Activated CD4-positive, CD25-positive, alpha-beta regulatory T cell treated with anti-CD3 and anti-CD28 coated beads, Interleukin-2, amount 50 U/mL, for 16 hours (primary cell): Measurements from ENCODE around the gene VAMP1.
"Not testable (repeated sequence)": the region's sequence is repeated elsewhere in the genome, so short reads cannot be mapped to it uniquely, and the experiment has no call there.

ENCODE experiments used
- DNase-seq: peaks from one replicate; pipeline ENCODE4 v3.0.0-alpha.2; 2020; ENCODE audit warnings: low read depth, low spot score

Gene VAMP1

DNA sequence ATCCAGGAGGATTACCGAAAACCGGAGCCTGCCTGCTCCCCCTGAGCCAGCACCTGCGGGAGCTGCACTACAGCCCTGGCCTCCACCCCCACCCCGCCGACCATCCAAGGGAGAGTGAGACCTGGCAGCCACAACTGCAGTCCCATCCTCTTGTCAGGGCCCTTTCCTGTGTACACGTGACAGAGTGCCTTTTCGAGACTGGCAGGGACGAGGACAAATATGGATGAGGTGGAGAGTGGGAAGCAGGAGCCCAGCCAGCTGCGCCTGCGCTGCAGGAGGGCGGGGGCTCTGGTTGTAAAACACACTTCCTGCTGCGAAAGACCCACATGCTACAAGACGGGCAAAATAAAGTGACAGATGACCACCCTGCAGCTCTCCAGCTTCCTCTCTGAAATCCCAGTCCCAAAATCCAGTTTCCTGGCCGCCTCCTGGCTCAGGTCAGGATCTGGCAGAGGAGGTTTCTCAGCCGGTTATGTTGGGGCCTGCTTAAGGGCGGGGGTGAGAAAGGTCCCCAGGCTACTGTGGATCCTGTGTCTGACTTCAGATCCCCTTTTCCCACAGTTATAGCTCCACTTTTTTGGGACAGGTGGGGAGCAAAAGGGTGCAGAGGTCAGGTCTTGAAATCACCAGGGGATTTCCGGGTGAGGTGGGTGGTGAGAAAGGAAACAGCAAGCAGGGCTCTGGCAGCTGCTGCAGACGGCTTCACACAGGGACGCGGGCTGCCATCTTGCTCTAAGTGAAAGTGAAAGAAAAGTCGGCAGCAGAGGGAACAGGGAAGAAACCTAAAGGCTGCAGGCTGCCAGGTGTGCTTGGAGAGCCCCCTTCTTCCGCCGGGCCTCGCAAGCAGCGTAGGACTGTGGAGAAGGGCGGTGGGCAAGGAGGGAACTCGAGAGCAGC is 18.9 kb downstream of the VAMP1 start, which contains the start of gene TAPBPL:
Gene TAPBPL, plus strand, starts transcription at position 695 of the 897 bp plus-strand sequence. CDS start 207 bp downstream, outside the sequence.
- peak; percentile 67 for DNase-seq

DNA sequence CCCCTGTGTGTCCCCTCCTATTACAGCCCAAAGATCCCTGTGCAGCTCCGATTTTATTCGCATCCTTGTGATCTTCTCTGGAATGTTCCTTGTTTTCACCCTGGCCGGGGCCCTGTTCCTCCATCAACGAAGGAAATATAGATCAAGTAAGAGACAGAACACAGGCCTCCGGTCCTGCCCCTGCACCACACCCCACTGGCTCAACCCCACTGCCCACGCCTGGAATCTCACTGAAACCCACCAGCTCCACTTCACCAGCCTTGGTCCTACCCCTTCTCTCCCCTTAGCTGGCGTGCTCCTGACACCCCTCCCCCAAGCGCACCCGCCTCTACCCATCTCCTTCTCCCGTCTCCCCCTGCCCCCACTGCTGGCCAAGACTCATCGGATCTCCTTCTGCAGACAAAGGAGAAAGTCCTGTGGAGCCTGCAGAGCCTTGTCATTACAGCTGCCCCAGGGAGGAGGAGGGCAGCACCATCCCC is 19.6 kb downstream of the VAMP1 start:
- no peak for DNase-seq

DNA sequence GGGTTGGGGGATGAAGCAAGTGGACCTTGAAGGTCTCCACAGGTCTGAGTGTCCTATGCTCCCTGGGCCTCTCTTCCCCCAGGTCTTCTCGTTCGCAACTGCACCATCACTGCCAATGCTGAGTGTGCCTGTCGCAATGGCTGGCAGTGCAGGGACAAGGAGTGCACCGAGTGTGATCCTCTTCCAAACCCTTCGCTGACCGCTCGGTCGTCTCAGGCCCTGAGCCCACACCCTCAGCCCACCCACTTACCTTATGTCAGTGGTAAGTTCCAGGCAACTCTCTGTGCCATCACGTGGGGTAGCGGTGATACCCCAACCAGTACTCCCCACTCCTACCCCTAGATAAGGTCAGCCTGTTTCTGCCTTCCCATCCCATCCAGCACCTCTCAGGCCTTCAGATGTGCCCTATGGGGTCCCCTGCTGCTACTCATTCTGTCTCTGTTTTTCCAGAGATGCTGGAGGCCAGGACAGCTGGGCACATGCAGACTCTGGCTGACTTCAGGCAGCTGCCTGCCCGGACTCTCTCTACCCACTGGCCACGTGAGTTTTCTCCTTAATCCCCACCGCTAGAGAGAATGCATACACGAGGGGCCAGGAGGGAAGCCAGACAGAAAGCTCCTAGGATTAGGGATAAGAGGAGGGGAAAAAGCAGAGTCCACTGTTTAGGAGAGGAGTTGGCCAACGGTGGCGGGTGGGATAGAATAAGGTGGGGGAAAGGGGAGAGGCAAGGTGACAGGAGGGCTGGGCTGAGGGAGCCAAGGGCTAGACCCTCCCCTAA is 20.2 kb downstream of the VAMP1 start:
- DNase-seq, result no peak

DNA sequence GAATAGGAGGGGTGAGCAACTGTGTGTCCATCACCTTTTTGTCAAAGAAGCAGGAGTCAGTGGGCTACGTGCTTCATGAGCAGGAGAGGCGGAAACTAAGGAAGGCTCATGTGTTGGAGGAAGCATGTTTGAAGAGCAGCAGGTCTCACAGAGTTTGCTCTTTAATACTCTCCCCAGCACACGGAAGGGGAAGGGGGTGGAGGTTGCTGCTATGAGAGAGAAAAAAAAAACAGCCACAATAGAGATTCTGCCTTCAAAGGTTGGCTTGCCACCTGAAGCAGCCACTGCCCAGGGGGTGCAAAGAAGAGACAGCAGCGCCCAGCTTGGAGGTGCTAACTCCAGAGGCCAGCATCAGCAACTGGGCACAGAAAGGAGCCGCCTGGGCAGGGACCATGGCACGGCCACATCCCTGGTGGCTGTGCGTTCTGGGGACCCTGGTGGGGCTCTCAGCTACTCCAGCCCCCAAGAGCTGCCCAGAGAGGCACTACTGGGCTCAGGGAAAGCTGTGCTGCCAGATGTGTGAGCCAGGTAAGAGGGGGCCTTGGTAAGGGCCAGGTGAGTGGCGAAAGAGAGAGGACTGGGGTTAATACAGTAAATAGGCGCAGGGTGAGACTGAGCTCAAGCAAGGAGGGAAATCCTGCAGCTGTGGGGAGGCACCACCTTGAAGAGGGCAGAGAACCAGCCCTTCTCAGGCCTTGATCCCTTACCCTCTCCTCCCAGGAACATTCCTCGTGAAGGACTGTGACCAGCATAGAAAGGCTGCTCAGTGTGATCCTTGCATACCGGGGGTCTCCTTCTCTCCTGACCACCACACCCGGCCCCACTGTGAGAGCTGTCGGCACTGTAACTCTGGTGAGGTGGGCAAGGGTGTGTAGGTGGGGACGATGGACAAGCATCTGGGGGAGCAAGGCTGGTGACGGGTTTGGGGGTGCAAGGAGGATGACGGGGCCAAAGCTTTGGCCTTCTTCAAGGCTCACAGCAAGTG is 25.5 kb downstream of the VAMP1 start, which contains the start of gene CD27:
Gene CD27, plus strand, starts transcription at position 252 of the 985 bp plus-strand sequence. Its CDS starts 141 bp downstream, at position 393.
- no peak for DNase-seq

DNA sequence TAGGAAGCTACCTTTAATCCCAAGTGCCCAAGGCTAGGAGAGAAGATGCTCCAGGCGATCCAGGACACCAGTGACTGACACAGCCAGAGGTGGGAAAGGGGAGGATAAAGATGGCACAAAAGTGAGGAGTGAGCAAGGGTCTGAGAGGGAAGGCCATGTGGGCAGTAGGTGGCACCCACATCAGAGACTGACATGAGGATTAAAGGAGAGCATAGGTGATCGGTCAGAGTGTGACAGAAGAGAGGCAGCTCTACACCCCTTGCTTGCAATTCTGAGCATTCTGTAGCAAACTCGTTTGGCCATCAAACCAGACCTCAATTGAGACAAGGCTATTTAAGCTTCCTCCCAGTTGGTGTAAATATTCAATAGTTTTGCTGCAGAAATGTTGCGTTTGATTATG is 26.4 kb downstream of the VAMP1 start:
- DNase-seq, result no peak

DNA sequence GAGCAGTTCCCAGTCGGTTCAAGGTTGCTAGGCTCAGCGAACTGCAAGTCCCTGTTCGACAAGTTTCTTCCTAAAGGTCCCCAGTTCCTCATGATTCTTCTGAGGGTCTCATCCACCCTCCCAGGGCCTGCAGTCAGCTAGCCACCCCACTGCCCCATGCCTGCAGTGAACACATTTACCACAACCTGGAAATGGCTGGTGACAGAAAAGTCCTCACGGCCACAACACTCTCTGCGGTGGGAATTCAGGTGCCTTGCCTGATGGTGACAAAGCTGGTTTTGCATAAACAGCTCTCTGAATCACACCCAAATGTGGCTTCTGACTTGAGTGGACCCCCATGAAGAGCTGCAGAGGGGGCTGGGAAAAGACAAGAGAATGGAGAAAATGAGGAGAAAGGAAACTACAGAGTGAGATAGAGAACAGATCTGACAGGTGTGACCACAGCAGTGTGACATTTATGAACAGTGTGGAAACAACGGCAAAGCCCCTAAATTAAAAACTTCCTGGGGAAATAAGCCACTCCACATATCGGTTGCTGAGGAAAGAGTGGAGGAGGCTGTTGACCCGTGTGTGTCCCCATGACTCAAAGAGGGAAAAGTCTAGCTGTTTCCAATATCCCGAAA is 27.0 kb downstream of the VAMP1 start:
- DNase-seq, result no peak

DNA sequence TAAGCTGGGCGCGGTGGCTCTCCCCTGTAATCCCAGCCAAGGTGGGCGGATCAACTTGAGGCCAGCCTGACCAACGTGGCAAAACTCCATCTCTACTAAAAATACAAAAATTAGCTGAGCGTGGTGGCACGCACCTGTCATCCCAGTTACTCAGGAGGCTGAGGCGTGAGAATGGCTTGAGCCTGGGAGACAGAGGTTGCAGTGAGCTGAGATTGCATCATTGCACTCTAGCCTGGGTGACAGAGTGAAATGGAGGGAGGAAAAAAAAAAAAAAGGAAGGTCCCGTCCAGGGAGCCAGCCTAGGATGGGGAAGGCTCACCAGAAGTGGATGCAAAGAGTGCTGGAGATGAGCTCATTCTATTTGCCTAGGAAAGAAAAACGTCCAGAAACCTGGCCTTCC is 27.6 kb downstream of the VAMP1 start:
- no peak for DNase-seq

DNA sequence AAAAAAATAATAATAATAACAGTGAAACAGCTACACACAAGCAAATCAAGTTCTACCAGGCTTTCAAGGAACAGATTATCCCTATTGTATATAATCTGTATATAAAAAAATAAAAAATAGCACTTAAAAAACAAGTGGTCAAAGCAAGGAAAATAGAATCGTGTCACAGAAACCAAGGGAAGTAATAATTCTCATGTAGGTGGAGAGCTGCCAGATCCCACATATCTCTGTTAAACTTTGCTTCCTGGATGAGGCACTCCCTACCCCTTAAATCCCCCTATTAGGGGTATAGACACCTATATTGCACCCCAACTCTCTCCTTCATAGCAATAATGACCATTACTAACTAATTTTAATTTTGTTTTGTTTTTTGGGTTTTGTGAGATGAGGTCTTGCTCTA is 30.1 kb downstream of the VAMP1 start:
- no peak for DNase-seq

DNA sequence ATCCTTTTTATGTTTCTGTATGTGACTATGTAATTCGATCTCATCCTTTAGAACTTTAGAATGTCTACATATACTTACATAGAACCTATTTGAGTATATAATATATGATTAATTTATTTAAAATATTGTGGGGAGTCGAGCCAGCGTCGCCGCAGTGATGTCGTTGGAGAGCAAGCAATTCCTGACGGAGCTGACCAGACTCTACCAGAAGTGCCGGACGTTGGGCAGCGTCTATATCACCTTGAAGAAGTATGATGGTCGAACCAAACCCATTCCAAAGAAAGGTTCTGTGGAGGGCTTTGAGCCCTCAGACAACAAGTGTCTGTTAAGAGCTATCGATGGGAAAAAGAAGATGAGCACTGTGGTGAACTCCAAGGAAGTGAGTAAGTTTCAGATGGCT is 32.1 kb downstream of the VAMP1 start:
- no peak for DNase-seq

DNA sequence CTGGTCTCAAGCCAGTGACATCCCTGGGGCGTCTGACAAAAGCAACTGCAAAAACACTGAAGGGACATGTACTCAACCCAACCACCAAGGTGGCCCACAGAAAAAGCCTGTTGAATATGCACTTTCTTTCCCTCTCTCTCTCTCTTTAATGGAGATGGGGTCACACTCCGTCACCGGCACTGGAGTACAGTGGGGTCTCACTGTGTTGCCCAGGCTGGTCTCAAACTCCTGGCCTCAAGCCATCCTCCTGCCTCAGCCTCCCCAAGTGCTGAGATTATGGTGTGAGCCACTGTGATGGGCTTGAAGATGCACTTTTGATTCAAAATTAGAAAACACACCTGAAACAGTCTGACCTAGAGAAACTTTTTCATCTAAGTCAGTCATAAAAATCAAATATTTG is 32.9 kb downstream of the VAMP1 start:
- DNase-seq, result no peak

DNA sequence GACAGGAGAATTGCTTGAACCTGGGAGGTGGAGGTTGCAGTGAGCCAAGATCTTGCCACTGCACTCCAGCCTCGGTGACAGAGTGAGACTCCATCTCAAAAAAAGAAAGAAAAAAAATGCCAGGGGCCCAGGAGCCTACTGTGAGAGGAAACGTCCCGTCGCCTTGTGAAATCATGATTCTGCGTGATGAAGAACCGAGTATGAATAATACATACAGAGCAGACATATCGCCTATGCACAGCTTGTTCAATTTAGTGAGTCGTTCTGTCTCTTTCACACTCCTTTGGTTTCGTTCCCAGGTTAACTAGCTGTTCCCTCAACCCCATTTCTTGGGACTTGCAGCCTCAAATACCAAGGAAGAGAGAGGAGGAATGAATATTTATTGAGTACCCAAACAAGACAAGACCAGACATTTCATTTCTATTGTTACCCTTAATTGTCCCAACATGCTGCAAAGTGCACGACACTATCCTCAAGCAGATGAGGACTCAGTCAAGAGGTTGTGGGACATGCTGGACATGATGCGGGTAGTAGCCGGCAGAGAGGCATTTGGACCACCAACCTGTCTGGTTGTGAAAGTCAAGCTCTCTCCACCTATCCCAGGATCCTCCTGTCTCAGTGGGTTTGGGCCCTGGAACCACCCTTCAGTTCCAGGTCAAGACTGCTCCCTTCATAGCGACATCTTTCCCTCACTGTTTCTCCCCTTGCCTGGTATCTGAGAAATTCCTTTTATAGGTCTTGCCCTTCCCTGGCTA is 34.3 kb downstream of the VAMP1 start:
- DNase-seq, result no peak

DNA sequence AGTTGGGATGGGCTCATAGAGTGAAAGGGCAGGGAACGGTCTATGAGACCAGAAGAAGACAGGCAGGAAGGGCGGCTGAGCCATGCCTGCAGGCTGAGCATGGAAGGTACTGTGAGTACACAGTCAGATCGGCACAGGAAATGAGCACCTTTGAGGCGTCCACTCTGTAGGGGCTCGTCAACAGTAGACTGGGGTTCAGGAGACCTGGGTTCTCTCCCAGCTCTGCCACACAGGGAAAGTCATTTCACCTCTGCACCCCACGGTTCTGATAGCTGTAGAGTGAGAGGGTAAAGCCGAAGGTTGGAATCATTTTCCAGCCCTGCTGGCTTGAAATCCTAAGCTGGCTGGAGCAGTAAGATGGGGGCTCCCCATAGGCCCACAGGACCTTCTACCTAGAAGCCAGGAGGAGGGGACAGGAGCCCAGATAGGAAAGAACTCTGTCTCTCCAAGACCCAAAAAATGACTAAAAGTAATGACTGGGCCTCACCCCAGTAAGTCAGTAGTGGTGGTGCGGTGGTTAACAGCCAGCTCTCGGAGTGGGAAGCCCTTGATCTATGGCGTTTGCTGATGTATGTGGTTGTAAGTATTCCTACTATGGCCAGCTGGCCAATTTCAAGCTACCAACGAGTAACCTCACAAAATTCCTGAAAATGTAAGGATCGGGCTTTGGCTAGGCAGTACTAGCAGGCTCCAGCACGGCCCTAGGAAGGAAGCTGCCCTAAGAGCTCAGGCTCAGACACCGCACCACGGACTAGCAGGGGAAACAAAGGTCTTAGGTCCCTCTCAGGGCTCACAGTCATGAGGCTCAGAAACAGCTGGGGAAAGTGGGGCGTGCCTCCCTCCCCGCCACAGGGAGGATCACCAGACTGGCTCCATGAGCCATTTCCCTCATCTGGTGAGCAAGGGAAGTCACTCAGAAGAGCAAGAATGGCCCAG is 36.0 kb downstream of the VAMP1 start:
- DNase-seq, result no peak

DNA sequence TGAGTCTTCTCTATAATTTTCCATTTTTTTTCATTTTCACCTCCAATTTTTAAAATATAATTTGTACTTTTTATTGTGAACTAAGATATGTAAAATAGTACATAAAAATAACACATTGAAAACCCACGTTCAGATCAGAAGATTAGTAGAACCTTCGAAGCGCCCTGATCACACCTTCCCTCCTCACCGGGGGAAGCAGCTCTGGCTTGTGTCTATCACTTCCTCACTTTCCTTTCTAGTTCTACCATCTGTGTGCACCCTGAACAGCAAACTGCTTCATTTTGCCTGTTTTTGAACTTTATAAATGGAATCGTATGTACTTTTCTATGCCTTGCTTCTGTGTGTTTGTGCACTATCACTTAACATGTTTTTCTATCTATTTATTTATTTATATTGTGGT is 37.5 kb downstream of the VAMP1 start:
- DNase-seq, result no peak

DNA sequence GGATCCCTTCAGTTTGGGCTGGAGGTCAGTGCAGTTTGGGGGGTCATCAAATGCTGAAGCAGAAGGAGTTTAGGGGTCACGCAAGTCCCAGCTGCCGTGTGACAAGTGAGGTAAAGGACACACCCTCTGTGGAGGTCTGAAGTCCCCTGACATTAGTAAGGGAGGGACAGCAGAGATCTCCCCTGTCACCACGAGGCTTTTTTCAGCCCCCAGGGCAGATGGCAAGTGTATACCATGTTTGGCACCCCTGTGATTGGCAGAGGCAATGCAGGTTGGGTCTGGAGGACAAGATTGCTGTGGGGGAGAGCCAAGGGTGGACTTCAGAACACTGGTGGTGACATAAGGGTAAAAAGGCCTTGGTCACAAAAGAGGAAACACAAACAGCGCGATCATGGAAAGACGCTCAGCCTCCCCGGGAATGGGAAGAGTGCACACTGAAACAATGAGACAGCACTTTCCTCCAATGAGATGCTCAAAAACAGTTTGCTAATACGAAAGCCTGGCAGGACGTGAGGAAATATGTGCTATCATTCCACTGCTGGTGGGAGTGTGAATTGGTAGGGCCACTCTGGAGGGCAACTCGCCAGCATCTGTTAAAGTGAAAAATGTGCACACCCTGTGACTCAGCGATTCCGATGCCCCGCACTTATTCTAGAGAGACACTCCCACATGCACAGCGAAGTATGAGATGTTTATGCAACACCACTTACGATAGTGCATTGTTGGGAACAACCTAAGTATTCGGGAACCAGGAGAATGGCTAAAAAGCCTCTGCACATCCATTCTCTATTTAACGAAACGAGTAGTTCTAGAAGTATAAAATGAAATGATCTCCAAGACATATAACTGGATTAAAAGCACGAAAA is 40.1 kb downstream of the VAMP1 start:
- no peak for DNase-seq

DNA sequence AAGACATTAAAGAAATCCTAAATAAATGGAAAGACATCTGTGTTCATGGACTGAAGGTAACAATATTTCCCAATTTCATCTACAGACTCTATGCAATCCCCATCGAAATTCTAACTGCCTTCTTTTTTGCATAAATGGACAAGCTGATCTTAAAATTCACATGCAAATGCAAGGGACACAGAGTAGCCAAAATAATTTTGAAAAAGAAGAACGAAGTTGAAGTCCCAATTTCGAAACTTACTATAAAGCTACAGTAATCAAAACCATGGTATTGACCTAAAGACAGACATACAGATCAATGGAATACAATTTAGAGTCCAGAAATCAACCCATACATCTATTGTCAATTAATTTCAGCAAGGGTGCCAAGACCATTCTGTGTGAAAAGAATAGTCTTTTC is 42.2 kb downstream of the VAMP1 start:
- DNase-seq, result no peak

DNA sequence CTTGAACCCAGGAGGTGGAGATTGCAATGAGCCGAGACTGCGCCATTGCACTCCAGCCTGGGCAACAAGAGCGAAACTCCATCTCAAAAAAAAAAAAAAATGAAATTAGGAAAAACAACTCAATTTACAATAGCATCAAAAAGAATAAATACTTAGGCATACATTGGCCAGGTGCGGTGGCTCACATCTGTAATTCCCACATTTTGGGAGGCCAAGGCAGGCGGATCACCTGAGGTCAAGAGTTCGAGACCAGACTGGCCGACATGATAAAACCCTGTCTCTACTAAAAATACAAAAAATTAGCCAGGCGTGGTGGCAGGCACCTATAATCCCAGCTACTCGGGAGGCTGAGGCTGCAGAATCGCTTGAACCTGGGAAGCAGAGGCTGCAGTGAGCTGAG is 42.7 kb downstream of the VAMP1 start:
- DNase-seq, result not testable (repeated sequence)

DNA sequence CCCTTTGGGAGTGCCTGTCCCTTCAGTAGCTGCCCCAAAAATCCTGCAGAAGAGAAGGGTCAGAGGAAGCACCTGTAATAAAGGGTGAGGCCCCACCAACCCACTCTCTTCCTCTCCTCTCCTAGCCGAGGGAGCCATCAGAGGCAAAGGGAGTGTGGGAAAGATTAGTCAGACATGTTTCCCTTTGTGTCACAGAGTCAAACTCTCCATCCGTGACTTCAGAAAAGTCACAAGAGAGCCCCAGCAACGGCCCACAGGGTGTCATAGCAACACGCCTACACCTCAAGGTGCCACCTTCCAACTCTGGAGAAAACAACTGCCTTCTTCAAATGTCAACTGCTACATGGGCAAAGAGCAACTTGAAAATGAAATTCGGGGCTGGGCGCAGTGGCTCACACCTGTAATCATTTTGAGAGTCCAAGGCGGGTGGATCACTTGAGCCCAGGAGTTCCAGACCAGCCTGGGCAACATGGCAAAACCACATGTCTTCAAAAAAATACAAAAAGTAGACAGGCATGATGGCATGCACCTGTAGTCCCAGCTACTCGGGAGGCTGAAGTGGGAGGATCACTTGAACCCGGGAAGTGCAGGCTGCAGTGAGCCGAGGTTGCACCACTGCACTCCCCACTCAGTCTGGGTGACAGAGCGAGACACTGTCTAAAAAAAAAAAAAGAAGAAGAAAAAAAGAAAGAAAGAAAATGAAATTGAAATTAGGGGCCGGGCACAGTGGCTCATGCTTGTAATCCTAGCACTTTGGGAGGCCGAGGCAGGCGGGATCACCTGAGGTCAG is 43.4 kb downstream of the VAMP1 start:
- peak; percentile 78 for DNase-seq
